Upper lobe of left lung (tissue), 4 donors: ENCODE data around the gene L1CAM.

Source experiments
- EP300 ChIP-seq, 4 donors: sonication (generic); formaldehyde crosslinking; IDR thresholded peaks; one replicate each; pipeline ENCODE4 v1.5.1; 2017; ENCODE audit warnings: antibody characterized with exemption in 4 of 4, control low read depth in 2 of 4
- POLR2A ChIP-seq, 4 donors: fragments of 450-650 bp; IDR thresholded peaks; one replicate each; pipeline ENCODE4 v1.5.1; 2016 to 2017; ENCODE audit warnings: antibody characterized with exemption in 4 of 4, mild to moderate bottlenecking in 2 of 4
- TF ChIP-seq, protein P1 (sequence below), 6 experiments: fragments of 450-650 bp in 4 of 6; fragments of 200-600 bp in 2 of 6; sonication (generic) in 2 of 6; IDR thresholded peaks; one replicate each; pipeline ENCODE4 v1.5.1; 2016 to 2019; ENCODE audit warnings: antibody characterized with exemption in 6 of 6

GRCh38 chrX:153930011-153930910, 44.3 kb upstream of the L1CAM start:
- TF ChIP-seq, protein P1, sequence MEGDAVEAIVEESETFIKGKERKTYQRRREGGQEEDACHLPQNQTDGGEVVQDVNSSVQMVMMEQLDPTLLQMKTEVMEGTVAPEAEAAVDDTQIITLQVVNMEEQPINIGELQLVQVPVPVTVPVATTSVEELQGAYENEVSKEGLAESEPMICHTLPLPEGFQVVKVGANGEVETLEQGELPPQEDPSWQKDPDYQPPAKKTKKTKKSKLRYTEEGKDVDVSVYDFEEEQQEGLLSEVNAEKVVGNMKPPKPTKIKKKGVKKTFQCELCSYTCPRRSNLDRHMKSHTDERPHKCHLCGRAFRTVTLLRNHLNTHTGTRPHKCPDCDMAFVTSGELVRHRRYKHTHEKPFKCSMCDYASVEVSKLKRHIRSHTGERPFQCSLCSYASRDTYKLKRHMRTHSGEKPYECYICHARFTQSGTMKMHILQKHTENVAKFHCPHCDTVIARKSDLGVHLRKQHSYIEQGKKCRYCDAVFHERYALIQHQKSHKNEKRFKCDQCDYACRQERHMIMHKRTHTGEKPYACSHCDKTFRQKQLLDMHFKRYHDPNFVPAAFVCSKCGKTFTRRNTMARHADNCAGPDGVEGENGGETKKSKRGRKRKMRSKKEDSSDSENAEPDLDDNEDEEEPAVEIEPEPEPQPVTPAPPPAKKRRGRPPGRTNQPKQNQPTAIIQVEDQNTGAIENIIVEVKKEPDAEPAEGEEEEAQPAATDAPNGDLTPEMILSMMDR (IDR thresholded peaks at IDR 0.05) = no peak
- TF ChIP-seq POLR2A (IDR thresholded peaks at IDR 0.05) = no peak
- no peak for TF ChIP-seq EP300 (IDR thresholded peaks at IDR 0.05)
